ENCODE measurements around the gene SYT17.

GRCh38 chr16:19252904-19253303 lies 84.9 kb downstream of the SYT17 start:
- TF ChIP-seq CTCF (IDR thresholded peaks at IDR 0.05) (no peak), POLR2AphosphoS5 (IDR thresholded peaks at IDR 0.05; ENCODE audit: insufficient read depth in 1 of 2, low read depth in 1 of 2) (no peak)

All from vagina (tissue), 2 donors.